Daoy (cell line): ENCODE measurements around the gene OR11L1. TPM values are rescaled to one million over a fixed set of nuclear protein-coding genes. Genes with fewer than 3 reads are reported as not detected.

Source experiments
- DNase-seq: peaks from one replicate; pipeline ENCODE4 v3.0.0-alpha.2; 2015; ENCODE audit warnings: low read depth
- total RNA-seq: library from RNA; depleted of rRNA; stranded (reverse); fragments of >200 nt; shearing (Covaris generic); gene quantifications from 2 replicates; pipeline ENCODE4 v1.2.3, GENCODE V29; 2014; rRNA removed

Gene OR11L1, protein sequence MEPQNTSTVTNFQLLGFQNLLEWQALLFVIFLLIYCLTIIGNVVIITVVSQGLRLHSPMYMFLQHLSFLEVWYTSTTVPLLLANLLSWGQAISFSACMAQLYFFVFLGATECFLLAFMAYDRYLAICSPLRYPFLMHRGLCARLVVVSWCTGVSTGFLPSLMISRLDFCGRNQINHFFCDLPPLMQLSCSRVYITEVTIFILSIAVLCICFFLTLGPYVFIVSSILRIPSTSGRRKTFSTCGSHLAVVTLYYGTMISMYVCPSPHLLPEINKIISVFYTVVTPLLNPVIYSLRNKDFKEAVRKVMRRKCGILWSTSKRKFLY
- 0.11 TPM in 1 of 2 replicates, not detected in the other for total RNA-seq

DNA sequence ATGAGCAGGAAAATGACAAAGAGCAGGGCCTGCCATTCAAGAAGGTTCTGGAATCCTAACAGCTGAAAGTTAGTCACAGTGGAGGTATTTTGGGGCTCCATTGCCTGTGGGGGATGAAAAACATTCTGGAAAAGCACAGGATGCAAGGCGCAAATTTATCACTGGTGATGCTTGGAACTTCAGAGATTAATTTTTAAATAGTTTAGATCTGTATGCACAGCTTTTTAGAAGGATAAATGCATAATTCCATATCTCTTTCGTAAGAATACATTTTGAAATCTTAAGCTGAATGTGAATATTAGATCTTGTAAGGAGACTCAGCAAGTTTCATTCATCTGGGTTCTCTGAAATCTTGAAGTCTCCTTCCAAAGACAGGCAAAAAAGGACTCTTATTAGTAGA is at the start of gene OR11L1:
OR11L1 (minus strand) TSS at position 101 of the 400 bp plus-strand sequence; CDS start at position 101, 0 bp downstream.
- no peak for DNase-seq

DNA sequence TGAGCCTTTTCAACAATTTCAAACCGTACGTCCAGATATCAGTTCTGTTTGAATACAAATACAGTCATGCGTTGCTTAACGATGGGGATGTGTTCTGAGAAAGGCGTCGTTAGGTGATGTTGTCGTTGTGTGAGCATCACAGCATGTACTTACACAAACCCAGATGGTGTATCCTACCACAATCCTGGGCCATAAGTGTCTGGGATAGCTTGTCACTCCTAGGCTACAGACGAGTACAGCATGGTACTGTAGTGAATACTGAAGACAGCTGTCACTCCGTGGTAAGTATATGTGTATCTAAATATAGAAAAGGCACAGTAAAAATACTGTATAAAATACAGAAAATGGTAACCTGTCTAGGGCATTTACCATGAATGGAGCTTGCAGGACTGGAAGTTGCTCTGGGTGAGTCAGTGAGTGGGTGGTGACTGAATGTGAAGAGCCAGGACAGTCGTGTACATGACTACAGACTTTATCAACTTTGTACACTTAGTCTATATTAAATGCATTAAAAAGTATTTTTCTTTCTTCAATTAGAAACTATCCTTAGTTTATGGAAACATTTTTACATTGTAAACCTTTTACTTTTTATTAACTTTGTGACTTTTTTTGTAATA is 43.2 kb upstream of the OR11L1 start:
- peak; percentile 47 for DNase-seq

DNA sequence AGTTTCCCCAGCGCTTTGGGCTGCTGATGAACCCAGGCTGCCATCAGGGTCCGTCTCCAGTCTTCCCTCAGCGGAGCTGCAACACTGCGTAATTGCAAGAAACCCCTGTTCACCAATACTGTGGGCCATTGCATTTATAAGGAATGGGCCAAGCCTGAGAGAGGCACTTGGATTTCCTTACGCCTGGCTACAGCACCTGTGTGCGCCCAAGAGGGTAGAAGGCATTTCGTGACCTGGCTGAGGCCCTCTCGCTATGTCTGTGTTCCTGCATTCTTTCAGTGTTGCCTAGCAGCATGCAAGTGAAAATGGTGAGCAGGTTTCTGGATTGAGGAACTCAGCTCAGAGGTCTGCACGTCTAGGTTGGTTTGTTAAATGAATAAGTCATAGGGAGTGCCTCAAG is 41.6 kb upstream of the OR11L1 start:
- no peak for DNase-seq

DNA sequence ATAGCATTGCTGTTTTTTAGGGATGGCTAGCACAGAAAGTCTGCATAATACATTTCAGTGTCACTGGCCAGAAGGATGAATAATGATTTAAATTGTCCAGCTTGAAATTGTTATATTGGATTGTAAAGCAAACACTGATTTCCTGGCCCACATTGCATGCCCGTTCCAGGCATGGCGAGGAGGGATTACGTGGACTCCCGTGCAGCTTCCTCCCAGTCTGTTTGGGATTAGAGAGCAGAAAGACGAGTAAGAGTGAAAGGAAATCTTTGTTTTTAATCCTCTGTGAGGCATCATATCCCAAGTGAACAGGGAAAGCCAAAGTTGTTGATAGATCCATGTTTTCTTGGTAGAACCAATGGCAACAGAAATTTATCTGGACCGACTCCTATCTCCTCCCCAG is 23.7 kb upstream of the OR11L1 start:
- DNase-seq = peak; percentile 42

DNA sequence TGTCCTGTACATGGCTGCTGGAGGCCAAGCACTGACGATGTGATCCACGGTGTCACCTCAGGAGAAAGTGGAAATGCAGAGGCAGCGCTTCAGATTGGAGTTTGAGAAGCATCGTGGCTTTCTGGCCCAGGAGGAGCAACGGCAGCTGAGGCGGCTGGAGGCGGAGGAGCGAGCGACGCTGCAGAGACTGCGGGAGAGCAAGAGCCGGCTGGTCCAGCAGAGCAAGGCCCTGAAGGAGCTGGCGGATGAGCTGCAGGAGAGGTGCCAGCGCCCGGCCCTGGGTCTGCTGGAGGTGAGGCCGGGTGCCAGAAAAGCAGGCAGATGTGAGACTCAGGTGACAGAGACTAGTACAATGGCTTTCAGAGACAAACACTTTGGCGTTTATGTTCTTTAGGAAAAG is 22.9 kb upstream of the OR11L1 start:
- no peak for DNase-seq

DNA sequence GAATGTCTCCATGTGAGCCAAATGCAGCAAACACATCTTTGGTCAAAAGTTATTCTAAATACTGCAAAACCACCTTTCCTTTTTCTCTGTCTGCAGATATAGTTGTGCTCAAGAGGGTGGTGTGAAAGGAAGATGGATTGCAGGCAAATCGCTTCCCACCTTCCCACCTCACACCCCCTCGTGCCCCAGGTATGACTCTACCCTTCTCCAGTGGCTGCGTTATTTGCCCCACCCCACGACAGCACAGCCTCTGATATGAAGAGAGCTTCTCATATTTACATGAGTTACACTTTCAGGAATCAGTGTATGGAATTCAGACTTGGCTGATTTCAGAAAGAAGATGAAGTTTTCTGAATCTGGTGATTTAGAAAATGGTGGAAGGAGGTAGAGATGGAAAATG is 21.1 kb upstream of the OR11L1 start:
- DNase-seq = no peak

DNA sequence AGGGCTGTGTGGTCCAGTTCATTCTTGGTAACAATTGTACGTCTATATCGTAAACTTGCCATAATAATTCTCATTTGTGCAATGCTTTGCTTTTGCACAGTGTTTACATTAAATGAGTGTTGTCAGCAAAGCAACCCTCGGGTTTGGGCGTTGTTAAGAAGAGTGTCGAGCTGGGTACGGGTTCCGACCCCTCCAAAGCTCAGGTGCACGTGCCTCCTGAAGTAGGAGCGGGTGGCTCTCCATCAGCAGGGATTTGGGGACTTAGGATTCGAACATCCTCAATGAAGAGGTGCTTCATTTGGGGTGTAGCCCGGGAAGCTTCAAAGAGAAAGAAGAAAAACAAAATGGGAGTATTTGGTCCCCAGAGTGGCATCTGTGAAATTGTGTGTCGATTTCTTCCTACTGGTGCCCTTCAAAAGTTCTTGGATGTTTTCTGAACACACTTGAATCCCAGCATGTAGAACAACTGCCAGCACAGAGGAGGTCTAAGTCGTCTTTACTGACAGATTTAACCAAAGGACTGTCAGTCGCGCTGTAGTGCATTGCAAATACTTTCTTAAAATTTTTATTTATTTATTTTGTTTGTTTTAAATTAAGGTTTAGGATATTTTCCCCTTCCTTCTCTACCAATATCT is 16.4 kb upstream of the OR11L1 start:
- no peak for DNase-seq

DNA sequence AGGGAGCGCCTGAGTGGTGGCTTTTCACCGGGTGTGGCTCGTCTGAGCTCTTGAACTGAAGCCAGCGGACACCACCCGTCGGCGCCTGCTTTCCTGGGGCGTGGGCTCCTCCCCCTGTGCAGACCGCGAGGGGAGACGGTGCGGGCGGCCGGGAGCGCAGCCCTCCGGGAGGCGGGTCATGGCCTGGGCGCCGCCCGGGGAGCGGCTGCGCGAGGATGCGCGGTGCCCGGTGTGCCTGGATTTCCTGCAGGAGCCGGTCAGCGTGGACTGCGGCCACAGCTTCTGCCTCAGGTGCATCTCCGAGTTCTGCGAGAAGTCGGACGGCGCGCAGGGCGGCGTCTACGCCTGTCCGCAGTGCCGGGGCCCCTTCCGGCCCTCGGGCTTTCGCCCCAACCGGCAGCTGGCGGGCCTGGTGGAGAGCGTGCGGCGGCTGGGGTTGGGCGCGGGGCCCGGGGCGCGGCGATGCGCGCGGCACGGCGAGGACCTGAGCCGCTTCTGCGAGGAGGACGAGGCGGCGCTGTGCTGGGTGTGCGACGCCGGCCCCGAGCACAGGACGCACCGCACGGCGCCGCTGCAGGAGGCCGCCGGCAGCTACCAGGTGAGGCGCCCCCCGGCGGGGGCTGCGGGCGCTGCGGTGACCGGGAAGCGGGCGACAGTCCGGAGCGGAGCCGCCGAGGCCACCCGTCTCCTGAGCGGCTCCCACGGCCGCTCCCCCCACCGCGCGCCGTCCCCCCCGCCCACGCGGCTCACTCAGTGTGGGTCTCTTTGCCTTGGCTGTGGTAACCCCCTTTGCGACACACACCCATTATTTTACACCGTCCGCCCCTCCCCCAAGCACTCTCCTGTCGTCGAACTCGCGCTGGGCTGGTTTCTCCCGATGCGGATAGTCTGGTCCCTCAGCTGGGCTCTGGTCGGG is 15.6 kb upstream of the OR11L1 start, which contains the start of gene TRIM58:
TRIM58 (plus strand) TSS at position 119 of the 916 bp plus-strand sequence; CDS start at position 179, 60 bp downstream.
- peak; percentile 82 for DNase-seq

DNA sequence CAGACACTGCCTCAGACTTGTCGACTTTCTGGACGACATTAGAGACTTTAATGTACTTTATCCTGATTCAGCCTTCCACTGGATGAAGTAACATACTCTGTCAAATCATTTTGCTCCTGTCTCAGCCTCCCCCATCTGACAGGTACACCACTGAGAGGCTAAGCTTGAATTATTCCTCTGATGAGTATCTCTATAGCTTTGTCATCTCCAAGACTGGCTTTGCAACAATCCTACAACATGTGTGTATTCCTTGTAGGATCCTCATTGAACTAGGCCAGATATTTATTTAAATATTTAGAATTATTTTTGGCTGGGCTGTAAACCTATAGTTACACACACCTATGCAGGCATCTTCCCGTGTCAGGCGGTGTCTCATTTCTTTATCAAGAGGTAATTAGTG is 14.2 kb upstream of the OR11L1 start:
- no peak for DNase-seq

DNA sequence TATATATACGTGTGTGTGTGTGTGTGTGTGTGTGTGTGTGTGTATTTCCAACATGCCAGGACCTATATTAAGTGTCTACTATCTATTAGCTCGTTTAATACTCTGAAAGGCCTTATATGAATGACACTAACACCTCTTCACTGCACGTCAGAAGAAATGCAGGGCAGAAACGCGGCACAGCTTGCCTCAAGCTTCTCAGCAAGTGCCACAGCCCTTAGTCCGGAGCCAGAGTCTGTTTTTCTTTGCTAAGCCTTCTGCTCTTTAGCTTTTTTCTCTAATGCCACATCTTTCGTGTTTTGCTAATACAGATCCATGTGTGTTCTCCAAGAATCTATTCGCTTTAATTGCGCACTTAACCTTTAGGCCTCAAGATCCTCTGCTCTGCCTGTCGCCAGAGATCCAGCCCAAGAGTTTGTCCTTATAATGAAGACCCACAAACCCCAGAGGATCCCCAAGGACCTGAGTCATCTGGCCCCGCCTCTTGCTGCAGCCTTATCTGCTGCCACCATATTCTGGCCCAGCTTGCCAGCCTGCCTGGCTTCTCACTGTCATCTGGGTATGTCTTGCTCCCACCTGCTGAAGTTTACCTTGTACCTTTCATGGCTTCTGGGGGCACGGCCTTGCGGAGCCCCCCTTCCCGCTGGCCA is 13.3 kb upstream of the OR11L1 start:
- DNase-seq = peak; percentile 47

DNA sequence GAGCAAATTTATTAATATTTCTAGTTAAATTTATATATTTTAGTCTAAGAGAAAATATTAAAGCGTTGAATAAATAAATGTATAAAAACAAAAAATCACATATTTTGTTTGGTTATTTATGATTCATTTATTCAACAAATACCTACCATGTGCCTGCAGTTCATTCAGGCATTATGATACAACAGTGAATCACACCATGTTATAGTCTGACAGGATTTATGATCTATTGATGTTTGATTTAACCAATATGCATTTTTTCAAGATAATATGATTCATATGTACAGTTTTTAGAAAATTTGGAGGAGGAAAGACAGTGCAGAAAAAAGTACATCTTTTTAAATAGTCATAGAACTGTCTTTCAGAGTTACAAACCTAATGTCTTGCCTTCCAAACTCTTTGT is 7.9 kb upstream of the OR11L1 start:
- no peak for DNase-seq

DNA sequence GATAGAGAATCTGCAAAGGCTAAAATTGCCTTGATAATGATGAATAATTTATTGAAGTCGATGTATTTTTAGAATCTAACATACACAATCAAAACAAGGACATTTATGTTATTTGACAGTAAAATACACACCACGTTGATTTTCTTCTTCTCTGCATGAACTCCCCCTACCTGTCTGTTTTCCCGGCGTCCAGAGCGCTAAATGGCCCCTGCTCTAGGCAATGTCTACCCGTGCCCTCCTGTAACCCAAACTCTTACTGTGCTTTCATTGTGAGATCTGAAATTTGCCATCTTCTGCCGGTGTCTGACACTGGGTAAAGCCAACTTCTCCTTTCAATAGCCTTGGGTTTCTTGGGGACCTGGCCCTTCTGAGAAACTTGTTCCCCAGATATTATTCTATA is 6.7 kb upstream of the OR11L1 start:
- DNase-seq = no peak

DNA sequence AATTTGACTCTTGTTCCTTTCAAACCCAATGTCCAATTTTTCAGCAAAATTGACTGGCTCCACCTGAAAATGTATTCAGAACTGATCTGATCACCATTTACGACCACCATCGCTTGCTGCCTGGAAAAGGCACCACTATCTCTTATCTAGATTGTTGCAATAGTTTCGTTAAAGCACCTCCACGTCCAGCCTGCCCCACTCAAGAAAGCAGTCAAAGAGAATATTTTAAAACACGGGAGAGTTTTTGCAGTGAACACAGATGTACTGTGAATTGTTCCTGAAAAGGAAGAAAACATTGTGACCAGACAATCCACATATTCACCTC is 4.0 kb upstream of the OR11L1 start:
- DNase-seq = no peak

DNA sequence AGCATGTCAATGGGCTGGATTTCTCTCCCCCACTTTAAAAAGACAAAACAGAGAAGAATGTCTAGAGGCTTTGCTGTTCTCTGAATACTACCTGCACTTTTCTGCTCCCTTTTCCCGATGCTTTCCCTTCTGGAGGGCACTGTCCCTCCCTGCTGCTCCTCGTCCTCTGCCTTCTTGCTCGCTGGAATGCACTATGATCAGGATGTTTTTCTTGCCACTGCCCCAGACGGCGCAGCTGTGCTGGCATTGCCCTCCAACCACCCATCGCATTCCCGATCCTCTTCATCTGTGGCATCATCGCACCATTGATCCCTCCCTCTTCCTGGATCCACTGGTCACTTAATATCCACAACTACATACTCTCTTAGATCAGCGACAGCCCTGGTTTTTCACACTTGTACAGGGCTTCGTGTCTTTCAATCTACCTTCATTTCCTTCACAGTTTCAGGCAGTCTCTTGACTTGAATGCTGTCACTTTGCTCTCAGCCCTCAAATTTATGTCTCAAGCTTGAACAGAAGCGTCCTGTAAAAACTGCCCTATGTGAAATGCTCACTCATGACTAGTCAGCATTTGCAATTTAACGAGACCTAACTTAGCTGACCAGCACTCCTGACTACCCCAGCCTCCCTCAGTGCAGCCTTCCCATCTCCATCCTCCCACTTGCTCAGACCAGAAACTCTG is 3.5 kb upstream of the OR11L1 start:
- DNase-seq = no peak

DNA sequence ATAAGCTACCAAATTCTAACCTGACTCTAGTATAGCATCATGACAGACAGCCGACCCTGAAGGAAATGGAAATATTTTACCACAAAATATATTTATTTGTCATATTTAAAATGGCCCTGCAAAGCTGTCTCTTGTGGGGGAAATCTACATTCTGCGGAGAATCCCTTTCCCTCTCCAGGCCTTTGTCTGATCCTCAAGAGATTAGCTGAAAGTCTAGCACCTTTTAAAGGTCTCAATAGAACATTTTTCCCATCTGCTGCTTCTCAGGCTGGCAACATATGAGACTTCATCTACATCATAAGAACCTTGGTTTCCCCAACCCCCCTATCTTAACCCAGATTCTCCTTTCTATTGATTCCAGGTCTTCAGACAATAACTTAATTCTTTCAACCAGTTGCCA is 1.7 kb upstream of the OR11L1 start:
- DNase-seq = no peak

DNA sequence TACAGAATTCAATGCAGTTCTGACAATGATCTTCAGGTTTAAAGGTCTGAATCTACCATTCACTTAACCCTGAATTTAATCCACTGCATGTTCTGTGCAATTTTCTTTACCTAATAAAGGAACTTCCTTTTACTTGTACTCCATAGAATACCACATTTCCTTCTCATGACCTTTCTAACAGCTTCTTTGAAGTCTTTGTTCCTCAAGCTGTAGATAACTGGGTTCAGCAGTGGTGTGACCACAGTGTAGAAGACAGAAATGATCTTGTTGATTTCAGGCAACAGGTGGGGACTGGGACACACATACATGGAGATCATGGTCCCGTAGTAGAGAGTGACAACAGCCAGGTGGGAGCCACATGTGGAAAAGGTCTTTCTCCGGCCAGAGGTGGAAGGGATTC is 878 bp downstream of the OR11L1 start:
- DNase-seq = no peak

DNA sequence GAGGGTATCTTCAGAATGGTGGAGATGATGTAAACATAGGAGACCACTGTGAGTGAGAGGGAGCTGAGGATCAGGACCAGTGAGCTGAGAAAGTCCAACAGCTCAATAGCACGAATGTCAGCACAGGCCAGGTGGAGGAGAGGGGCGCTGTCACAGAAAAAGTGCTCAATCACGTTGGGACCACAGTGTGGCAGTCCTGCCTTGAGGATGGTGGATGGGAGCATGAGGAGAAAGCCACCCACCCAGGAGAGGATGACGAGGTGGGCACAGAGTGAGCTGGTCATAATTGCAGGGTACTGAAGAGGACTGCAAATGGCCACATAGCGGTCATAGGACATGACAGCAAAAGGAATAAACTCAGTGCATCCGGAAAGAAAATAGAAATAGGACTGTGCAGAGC is 8.1 kb downstream of the OR11L1 start:
- DNase-seq = no peak

DNA sequence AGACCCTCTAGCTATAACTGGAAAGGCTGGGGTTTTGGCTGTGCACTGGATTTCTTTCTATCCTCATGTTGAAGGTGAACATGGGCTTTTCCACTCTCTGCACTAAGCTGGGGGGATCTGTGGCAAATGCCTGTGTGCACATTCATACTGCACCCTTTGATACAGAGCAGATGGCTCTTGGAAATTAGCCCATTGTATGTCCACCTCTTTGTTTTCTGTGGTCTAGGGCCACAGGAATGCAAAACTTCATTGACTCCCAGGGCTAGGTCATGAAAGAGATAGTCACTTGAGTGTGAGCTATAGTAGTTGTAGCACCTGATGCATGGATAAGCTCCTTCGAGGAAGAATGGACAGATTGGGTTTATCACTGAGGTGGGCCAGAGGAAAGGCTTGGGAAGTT is 12.0 kb downstream of the OR11L1 start:
- DNase-seq = peak; percentile 56

DNA sequence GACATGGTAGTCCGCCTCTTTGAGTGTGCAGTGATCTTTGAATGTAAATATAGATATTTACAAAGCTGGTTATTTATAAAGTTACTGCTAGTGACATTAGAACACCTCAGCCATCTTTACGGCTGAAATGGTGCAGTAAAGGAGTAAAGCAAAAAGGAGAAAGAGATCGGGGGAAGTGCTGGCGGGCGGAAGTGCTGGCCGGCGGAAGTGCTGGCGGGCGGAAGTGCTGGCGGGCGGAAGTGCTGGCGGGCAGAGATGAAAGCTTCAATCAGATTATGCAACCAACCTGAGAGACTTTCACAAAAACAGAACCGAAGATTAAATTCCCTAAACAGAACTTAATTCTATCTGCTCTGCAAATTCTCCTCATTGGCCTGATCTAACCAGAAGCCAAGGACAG is 16.3 kb downstream of the OR11L1 start:
- no peak for DNase-seq

DNA sequence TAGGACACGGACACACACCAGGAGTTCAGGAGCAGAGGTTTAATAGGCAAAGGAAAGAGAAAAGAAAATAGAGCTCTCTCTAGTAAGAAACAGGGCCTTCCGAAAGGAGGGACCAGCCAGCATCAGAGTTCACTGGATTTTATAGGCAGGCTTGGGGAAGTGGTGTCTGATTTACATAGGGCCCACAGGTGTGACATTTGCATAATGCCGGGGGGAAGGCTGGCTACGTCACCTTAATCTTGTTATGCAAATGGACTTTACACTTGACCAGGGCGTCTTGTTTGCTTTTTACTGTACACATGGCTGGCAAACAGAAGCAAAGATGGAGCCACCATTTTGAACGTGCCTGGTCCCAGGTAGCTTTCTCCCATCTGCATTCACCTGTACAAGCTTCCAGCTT is 17.7 kb downstream of the OR11L1 start, which contains the start of gene OR14A16:
OR14A16 (minus strand) TSS at position 97 of the 400 bp plus-strand sequence. CDS start 8,390 bp downstream, outside the sequence.
- no peak for DNase-seq

DNA sequence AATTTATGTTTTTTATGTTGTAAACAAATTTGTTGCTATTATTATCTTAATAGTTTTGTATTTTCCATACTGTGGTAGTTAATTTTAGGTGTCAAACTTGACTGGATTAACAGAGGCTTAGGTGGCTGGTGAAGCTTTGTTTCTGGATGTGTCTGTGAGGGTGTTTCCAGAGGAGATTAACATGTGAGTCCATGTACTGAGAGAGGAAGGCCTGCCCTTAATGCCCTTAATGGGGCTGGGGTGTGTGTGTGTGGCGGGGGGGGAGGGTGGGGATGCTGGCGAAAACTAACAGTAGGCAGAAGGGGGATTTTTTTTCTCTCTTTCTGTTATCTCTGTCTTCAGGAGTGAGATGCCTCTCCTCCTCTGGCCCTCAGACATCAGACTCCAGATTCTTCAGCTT is 19.6 kb downstream of the OR11L1 start:
- no peak for DNase-seq
